HepG2 (cell line): Measurements from ENCODE around the gene SLFN12. TPM values are rescaled to one million over a fixed set of nuclear protein-coding genes. Genes with fewer than 3 reads are reported as not detected.

Experiments
- ATAC-seq: fragments of 200-7000 bp; cut with Tn5 transposase; 3 replicates; pipeline ENCODE4 v1.9.1; 2020; ENCODE audit warnings: mild to moderate bottlenecking, moderate library complexity
- BruUV-seq: library from RNA; stranded (reverse); fragments of 400-500 nt; replicated peaks from 2 replicates; lab custom pipeline; 2021; lab: Mats Ljungman, UMichigan
- CTCF ChIA-PET: fragments of 300-600 bp; formaldehyde crosslinking; extraction: SDS; loops from one replicate; lab custom pipeline; 2021; ENCODE audit warnings: low total read pairs, inconsistent platforms, low intra/inter-chr PET ratio; lab: Yijun Ruan, JAX
- POLR2A ChIA-PET: fragments of 350-600 bp; sonication (Branson Sonifier 250); formaldehyde crosslinking; loops from one replicate; lab custom pipeline; 2020; ENCODE audit warnings: antibody characterized with exemption, inconsistent platforms; lab: Yijun Ruan, JAX
- DNase-seq: peaks from one replicate; pipeline ENCODE4 v3.0.0-alpha.2; 2015; ENCODE audit warnings: low spot score
- FAIRE-seq: peaks from 3 replicates; lab custom pipeline; 2011; peaks lifted over from hg19 to GRCh38; lab: Jason Lieb, UNC
- H2AFZ ChIP-seq: one replicate; pipeline ENCODE4 v1.6.1; 2011; ENCODE audit warnings: low read length, inconsistent platforms
- H3K27ac ChIP-seq: fragments of 300-600 bp; 3 replicates; pipeline ENCODE4 v1.8.0; 2011; ENCODE audit warnings: mixed run types, mild to moderate bottlenecking, mixed read lengths, low read length, inconsistent platforms; ENCODE audit not compliant: insufficient read depth; ENCODE audit errors: extremely low read length
- H3K27me3 ChIP-seq, 2 experiments: fragments of 200-600 bp in 1 of 2; 2 replicates in 1 of 2; 3 replicates in 1 of 2; pipeline versions ENCODE4 v1.6.0 to v1.8.0; 2011; ENCODE audit warnings: low read length in 2 of 2, mild to moderate bottlenecking in 2 of 2, moderate library complexity in 2 of 2, inconsistent platforms in 1 of 2; ENCODE audit not compliant: insufficient read depth in 2 of 2, control insufficient read depth in 1 of 2
- H3K36me3 ChIP-seq, 2 experiments: fragments of 200-600 bp in 1 of 2; replicated peaks in 1 of 2; 2 replicates in 1 of 2; 3 replicates in 1 of 2; pipeline versions ENCODE4 v1.5.1 to v1.8.0; 2011; ENCODE audit warnings: low read length in 2 of 2, inconsistent platforms in 1 of 2; ENCODE audit not compliant: insufficient read depth in 2 of 2, control insufficient read depth in 1 of 2
- H3K4me1 ChIP-seq: 2 replicates; pipeline ENCODE4 v1.5.1; 2012; ENCODE audit warnings: low read length, inconsistent platforms; ENCODE audit not compliant: insufficient read depth
- H3K4me2 ChIP-seq: 2 replicates; pipeline ENCODE4 v1.6.0; 2011; ENCODE audit warnings: low read depth, low read length, inconsistent platforms
- H3K4me3 ChIP-seq, 3 experiments: fragments of 200-600 bp in 1 of 3; sonication (generic), shearing (Covaris generic) in 1 of 3; replicated peaks in 1 of 3; 2 replicates each; pipeline ENCODE4 v1.5.1; 2011 to 2016; ENCODE audit warnings: low read length in 3 of 3, inconsistent platforms in 2 of 3, low read depth in 2 of 3, mild to moderate bottlenecking in 2 of 3, control low read depth in 1 of 3, mixed read lengths in 1 of 3; ENCODE audit not compliant: insufficient read depth in 1 of 3
- H3K79me2 ChIP-seq: one replicate; pipeline ENCODE4 v1.6.1; 2011; ENCODE audit warnings: low read length, inconsistent platforms; ENCODE audit not compliant: insufficient read depth
- H3K9ac ChIP-seq: 2 replicates; pipeline ENCODE4 v1.6.0; 2011; ENCODE audit warnings: mild to moderate bottlenecking, low read depth, low read length, inconsistent platforms; ENCODE audit not compliant: insufficient read depth
- H3K9me3 ChIP-seq: 2 replicates; pipeline ENCODE4 v1.5.1; 2012; ENCODE audit warnings: mild to moderate bottlenecking, low read length
- H4K20me1 ChIP-seq: 2 replicates; pipeline ENCODE4 v1.6.0; 2011; ENCODE audit warnings: inconsistent platforms, mild to moderate bottlenecking, low read length, moderate library complexity; ENCODE audit not compliant: insufficient read depth
- ARID2 ChIP-seq: sonication (generic); formaldehyde crosslinking; IDR thresholded peaks from 2 replicates; pipeline ENCODE4 v1.8.1; 2022; ENCODE audit warnings: mild to moderate bottlenecking, missing genetic modification reagents, borderline replicate concordance
- RXRA ChIP-seq: sonication (generic); formaldehyde crosslinking; IDR thresholded peaks from 2 replicates; pipeline ENCODE4 v1.5.1; 2020; ENCODE audit warnings: missing genetic modification reagents
- SRY ChIP-seq: sonication (generic); formaldehyde crosslinking; IDR thresholded peaks from 2 replicates; pipeline ENCODE4 v1.8.0; 2022; ENCODE audit warnings: mild to moderate bottlenecking, missing genetic modification reagents
- ZC3H4 ChIP-seq: sonication (generic); formaldehyde crosslinking; IDR thresholded peaks from 2 replicates; pipeline ENCODE4 v1.4.0; 2020; ENCODE audit warnings: missing genetic modification reagents, borderline replicate concordance
- ZFP37 ChIP-seq: sonication (generic); formaldehyde crosslinking; IDR thresholded peaks from 2 replicates; pipeline ENCODE4 v1.4.0; 2020; ENCODE audit warnings: missing genetic modification reagents, borderline replicate concordance
- ZKSCAN1 ChIP-seq: fragments of 150-350 bp; IDR thresholded peaks from 2 replicates; pipeline ENCODE4 v1.6.1; 2014; ENCODE audit warnings: low read length
- ZNF17 ChIP-seq: sonication (generic); formaldehyde crosslinking; IDR thresholded peaks from 2 replicates; pipeline ENCODE4 v1.5.0; 2020; ENCODE audit warnings: mild to moderate bottlenecking, missing genetic modification reagents
- ZNF547 ChIP-seq: sonication (generic); formaldehyde crosslinking; IDR thresholded peaks from 2 replicates; pipeline ENCODE4 v1.5.1; 2020; ENCODE audit warnings: mild to moderate bottlenecking, missing genetic modification reagents
- ZNF713 ChIP-seq: sonication (generic); formaldehyde crosslinking; IDR thresholded peaks from 2 replicates; pipeline ENCODE4 v1.4.0; 2020; ENCODE audit warnings: mild to moderate bottlenecking, missing genetic modification reagents
- ZNF761 ChIP-seq: sonication (generic); formaldehyde crosslinking; conservative IDR thresholded peaks from 2 replicates; pipeline ENCODE4 v1.4.0; 2020; ENCODE audit warnings: mild to moderate bottlenecking, missing genetic modification reagents
- ZNF790 ChIP-seq: sonication (generic); formaldehyde crosslinking; IDR thresholded peaks from 2 replicates; pipeline ENCODE4 v1.8.0; 2022; ENCODE audit warnings: missing genetic modification reagents, mild to moderate bottlenecking, borderline replicate concordance
- ZNF792 ChIP-seq: IDR thresholded peaks from 2 replicates; pipeline ENCODE4 v1.6.1; 2016
- WGBS: methylation state at CpG from one replicate; pipeline ENCODE4 v1.1.6; 2017; ENCODE audit warnings: low lambda C conversion rate; 5-methylcytosine and 5-hydroxymethylcytosine counted together
- in situ Hi-C: cut with HindIII; loops from 2 replicates; pipeline ENCODE4 v1.10.0; 2017; ENCODE audit warnings: low pct_unique_long_range_greater_than_20kb; ENCODE audit not compliant: extremely low pct_ligation_motif_present
- intact Hi-C: fragments of 100-400 bp; cut with micrococcal nuclease; formaldehyde crosslinking; loops from one replicate; pipeline ENCODE4 v1.10.0; 2022; ENCODE audit not compliant: unreplicated experiment
- polyA plus RNA-seq, 8 experiments: library from polyadenylated mRNA; depleted of rRNA in 3 of 8; stranded (reverse) in 7 of 8; unstranded in 1 of 8; fragments of >200 nt; fragmentation: Illumina TruSeq in 4 of 8; extraction: Trizol in 4 of 8; gene quantifications; 2 replicates each; pipeline versions ENCODE4 v1.2.1 to v1.2.3, GENCODE V29; 2011 to 2016; ENCODE audit warnings: low read depth in 4 of 8, missing spikeins in 1 of 8, mixed read lengths in 1 of 8; ENCODE audit not compliant: insufficient read depth in 1 of 8
- total RNA-seq, 5 experiments: library from RNA; depleted of rRNA; stranded (reverse); fragments of >200 nt; fragmentation: Illumina TruSeq; extraction: Trizol; gene quantifications; 2 replicates each; pipeline ENCODE4 v1.2.3, GENCODE V29; 2016; ENCODE audit warnings: low read depth in 1 of 5

SLFN12 gene
- total and polyA plus RNA-seq, 2 of the 13 experiments (the other 11 are each of a cell fraction or from before 2014, with no cell fraction given) = 0.13 TPM; not detected in 1

- ATAC-seq (no peak), DNase-seq (no peak), FAIRE-seq (no peak)
- no peak overlapping the region for H3K9ac ChIP-seq
- H3K4me3 ChIP-seq = no peak overlapping the region
- no TSS peak for BruUV-seq
- no peaks in the 10 kb centered on the region for H3K79me2 ChIP-seq
- H2AFZ ChIP-seq = no peak overlapping the region
- in situ Hi-C loops (no loop called here), intact Hi-C loops (no loop called here)
- no peak overlapping the region for H3K4me2 ChIP-seq
- H3K36me3 ChIP-seq = no peaks in the 10 kb centered on the region
- H3K4me1 ChIP-seq = no peaks in the 10 kb centered on the region
- H4K20me1 ChIP-seq = no peaks in the 10 kb centered on the region
- H3K27me3 ChIP-seq = peaks cover 2 to 28% of the 10 kb centered on the region in 2 experiments; a peak in 3 of 5 replicates
- no peaks in the 10 kb centered on the region for H3K9me3 ChIP-seq
- TF ChIP-seq ZFP37 (no peak), ZNF761 (no peak), ZNF792 (CRISPR knock-in tag) (no peak), ZC3H4 (CRISPR knock-in tag) (no peak), ZKSCAN1 (no peak), ARID2 (CRISPR knock-in tag) (no peak), ZNF790 (CRISPR knock-in tag) (no peak), RXRA (CRISPR knock-in tag) (no peak), SRY (no peak), ZNF547 (CRISPR knock-in tag) (no peak), ZNF17 (CRISPR knock-in tag) (no peak), ZNF713 (no peak)
- TF ChIP-seq, all 625 proteins: peak for 0
- 44% methylated on average over 34 of the region's 36 CpGs for WGBS
- POLR2A ChIA-PET = no interaction called here
- H3K27ac ChIP-seq = no peak overlapping the region
- CTCF ChIA-PET = no interaction called here
Observed at GRCh38 chr17:35449371-35449931, 17.2 kb upstream of the SLFN12 start.
